ENCODE results near the gene HOXA5. TPM values are rescaled to one million over a fixed set of nuclear protein-coding genes. Genes with fewer than 3 reads are reported as not detected.

The HOXA5 gene
- total and polyA plus RNA-seq, 8 donors = 0.24 to 1.4 (median 0.81) TPM; not detected in 1

GRCh38 chr7:27141137-27141922 lies 2.2 kb downstream of the HOXA5 start:
- no peaks in the 10 kb centered on the region for H3K9me3 ChIP-seq
- no peak overlapping the region for H3K4me3 ChIP-seq
- no peaks in the 10 kb centered on the region for H3K36me3 ChIP-seq
- FAIRE-seq = no peak
- H3K27ac ChIP-seq = no peak overlapping the region
- no peak for ATAC-seq
- peaks cover 2 to 84% (median 23%) of the 10 kb centered on the region in 4 donors for H3K27me3 ChIP-seq
- intact Hi-C loops (cut with DNase I) = no loop called here
- TF ChIP-seq CTCF (IDR thresholded peaks at IDR 0.05) = no peak
- no peak for DNase-seq
- peaks cover 0 to 4% (median 3%) of the 10 kb centered on the region in 3 donors for H3K4me1 ChIP-seq
- WGBS, 2 donors = 23 to 29% methylated on average over 18 of the region's 18 CpGs

GRCh38 chr7:27140126-27140857 lies 3.2 kb downstream of the HOXA5 start:
- FAIRE-seq (no peak), DNase-seq (no peak), ATAC-seq (no peak)
- Histone ChIP-seq H3K9me3 (no peaks in the 10 kb centered on the region), H3K27ac (peak overlapping the region in 1 of 4 donors; percentile 8), H3K4me1 (peaks cover 0 to 4% (median 3%) of the 10 kb centered on the region in 3 donors), H3K27me3 (peaks cover 2 to 78% (median 23%) of the 10 kb centered on the region in 4 donors), H3K4me3 (no peak overlapping the region), H3K36me3 (no peaks in the 10 kb centered on the region)
- intact Hi-C loops (cut with DNase I) = no loop called here
- WGBS, 2 donors = 23 to 28% methylated on average over 15 of the region's 15 CpGs
- TF ChIP-seq CTCF (IDR thresholded peaks at IDR 0.05) = no peak

- peaks cover 0 to 78% (median 21%) of the 10 kb centered on the region in 4 donors for H3K27me3 ChIP-seq
- no peak for ATAC-seq
- peak in 1 of 6 donors; percentile 56 for DNase-seq
- H3K4me3 ChIP-seq = no peak overlapping the region
- no peaks in the 10 kb centered on the region for H3K36me3 ChIP-seq
- no peaks in the 10 kb centered on the region for H3K9me3 ChIP-seq
- intact Hi-C loops (cut with DNase I) = no loop called here
- no peak for TF ChIP-seq CTCF (IDR thresholded peaks at IDR 0.05)
- FAIRE-seq = no peak
- H3K4me1 ChIP-seq = peaks cover 0 to 4% (median 3%) of the 10 kb centered on the region in 3 donors
- 12 to 15% methylated on average over 42 to 53 of the region's 53 CpGs for WGBS, 2 donors
- H3K27ac ChIP-seq = peak overlapping the region in 2 of 4 donors; percentile 8 to 9
These were observed 4.0 kb downstream of the HOXA5 start for GRCh38 chr7:27139334-27140125.

GRCh38 chr7:27138985-27139333 lies 4.5 kb downstream of the HOXA5 start:
- TF ChIP-seq CTCF (IDR thresholded peaks at IDR 0.05) = no peak
- Histone ChIP-seq H3K36me3 (no peaks in the 10 kb centered on the region), H3K4me3 (no peak overlapping the region), H3K4me1 (peaks cover 0 to 4% (median 3%) of the 10 kb centered on the region in 3 donors), H3K27me3 (peaks cover 0 to 72% (median 19%) of the 10 kb centered on the region in 4 donors), H3K27ac (peak overlapping the region in 2 of 4 donors; percentile 9 to 15), H3K9me3 (no peaks in the 10 kb centered on the region)
- DNase-seq = no peak
- intact Hi-C loops (cut with DNase I) = no loop called here
- no peak for ATAC-seq
- FAIRE-seq = no peak
- WGBS, 2 donors = 15 to 20% methylated on average over 11 of the region's 11 CpGs
